Keratinocyte (primary cell): Measurements from ENCODE around the gene TMEM208. TPM values are rescaled to one million over a fixed set of nuclear protein-coding genes. Genes with fewer than 3 reads are reported as not detected.

ENCODE experiments used
- DNase-seq: peaks from one replicate; pipeline ENCODE4 v3.0.0-alpha.2; 2011; ENCODE audit warnings: low read depth, missing footprints, low spot score
- FAIRE-seq: peaks from 2 replicates; lab custom pipeline; 2011; peaks lifted over from hg19 to GRCh38; lab: Jason Lieb, UNC
- H2AFZ ChIP-seq: 2 replicates; pipeline ENCODE4 v1.6.0; 2012; ENCODE audit warnings: low read length, control low read depth, inconsistent platforms; ENCODE audit not compliant: control insufficient read depth
- H3K27ac ChIP-seq: 2 replicates; pipeline ENCODE4 v1.5.1; 2011; ENCODE audit warnings: low read length; ENCODE audit not compliant: control insufficient read depth, insufficient read depth
- H3K27me3 ChIP-seq: 3 replicates; pipeline ENCODE4 v1.6.0; 2011; ENCODE audit warnings: low read length; ENCODE audit not compliant: control insufficient read depth, insufficient read depth; ENCODE audit errors: extremely low read depth
- H3K36me3 ChIP-seq, 2 experiments: 2 replicates in 1 of 2; 3 replicates in 1 of 2; pipeline ENCODE4 v1.5.1; 2011; ENCODE audit warnings: low read length in 2 of 2, mild to moderate bottlenecking in 1 of 2; ENCODE audit not compliant: control insufficient read depth in 2 of 2, insufficient read depth in 2 of 2; ENCODE audit errors: extremely low read depth in 1 of 2
- H3K4me1 ChIP-seq: 3 replicates; pipeline ENCODE4 v1.5.1; 2011; ENCODE audit warnings: low read length; ENCODE audit not compliant: control insufficient read depth, insufficient read depth; ENCODE audit errors: extremely low read depth
- H3K4me2 ChIP-seq: 3 replicates; pipeline ENCODE4 v1.6.0; 2011; ENCODE audit warnings: low read depth, low read length; ENCODE audit not compliant: control insufficient read depth, insufficient read depth; ENCODE audit errors: extremely low read depth
- H3K4me3 ChIP-seq, 3 experiments: fragments of 200-600 bp in 1 of 3; sonication (generic) in 1 of 3; 2 replicates in 2 of 3; 3 replicates in 1 of 3; pipeline ENCODE4 v1.5.1; 2011 to 2016; ENCODE audit warnings: low read length in 3 of 3, mild to moderate bottlenecking in 3 of 3, control low read depth in 2 of 3, inconsistent platforms in 1 of 3, low read depth in 1 of 3, mixed read lengths in 1 of 3, mixed run types in 1 of 3, moderate library complexity in 1 of 3; ENCODE audit not compliant: control insufficient read depth in 2 of 3, insufficient read depth in 2 of 3; ENCODE audit errors: extremely low read depth in 1 of 3
- H3K79me2 ChIP-seq: 2 replicates; pipeline ENCODE4 v1.6.0; 2012; ENCODE audit warnings: low read length; ENCODE audit not compliant: control insufficient read depth, insufficient read depth
- H3K9ac ChIP-seq: 3 replicates; pipeline ENCODE4 v1.6.0; 2011; ENCODE audit warnings: low read length; ENCODE audit not compliant: control insufficient read depth, insufficient read depth; ENCODE audit errors: extremely low read depth
- H3K9me1 ChIP-seq: 3 replicates; pipeline ENCODE4 v1.6.0; 2011; ENCODE audit warnings: low read length; ENCODE audit not compliant: control insufficient read depth, insufficient read depth; ENCODE audit errors: extremely low read depth
- H3K9me3 ChIP-seq: 2 replicates; pipeline ENCODE4 v1.5.1; 2012; ENCODE audit warnings: low read depth, low read length; ENCODE audit not compliant: control insufficient read depth
- H4K20me1 ChIP-seq: 3 replicates; pipeline ENCODE4 v1.6.0; 2011; ENCODE audit warnings: low read length; ENCODE audit not compliant: control insufficient read depth, insufficient read depth; ENCODE audit errors: extremely low read depth
- EZH2 ChIP-seq: IDR thresholded peaks from one replicate; pipeline ENCODE4 v1.6.1; 2012; ENCODE audit warnings: inconsistent platforms, mild to moderate bottlenecking, low read length, moderate library complexity
- dilution Hi-C: fragments of 300-500 bp; cut with MboI; formaldehyde crosslinking; loops from one replicate; pipeline ENCODE4 v1.7.0; 2020; ENCODE audit warnings: low sequenced_read_pairs; ENCODE audit not compliant: extremely low pct_ligation_motif_present
- polyA plus RNA-seq, 5 experiments: library from polyadenylated mRNA; depleted of rRNA in 3 of 5; stranded (reverse) in 3 of 5; stranded (forward) in 1 of 5; unstranded in 1 of 5; fragments of >200 nt; gene quantifications; 1 replicate in 1 of 5; 2 replicates in 3 of 5; 3 replicates in 1 of 5; pipeline versions ENCODE4 v1.2.1 to v1.2.3, GENCODE V29; 2011 to 2012; ENCODE audit warnings: missing spikeins in 2 of 5, low read depth in 1 of 5, low replicate concordance in 1 of 5
- TF ChIP-seq, protein P1 (sequence below), 3 experiments: IDR thresholded peaks in 1 of 3; conservative IDR thresholded peaks in 1 of 3; optimal IDR thresholded peaks in 1 of 3; 2 replicates in 2 of 3; 3 replicates in 1 of 3; pipeline versions ENCODE3 to v1.5.1; 2011; ENCODE audit warnings: low read length in 3 of 3, mild to moderate bottlenecking in 3 of 3, moderate library complexity in 2 of 3, control low read depth in 1 of 3, inconsistent platforms in 1 of 3; ENCODE audit not compliant: insufficient read depth in 2 of 3; ENCODE audit errors: extremely low read depth in 1 of 3

Gene TMEM208
- polyA plus RNA-seq, 1 donor (not counting 4 experiments of a cell fraction or from before 2014, with no cell fraction given), result 44.9 TPM

DNA sequence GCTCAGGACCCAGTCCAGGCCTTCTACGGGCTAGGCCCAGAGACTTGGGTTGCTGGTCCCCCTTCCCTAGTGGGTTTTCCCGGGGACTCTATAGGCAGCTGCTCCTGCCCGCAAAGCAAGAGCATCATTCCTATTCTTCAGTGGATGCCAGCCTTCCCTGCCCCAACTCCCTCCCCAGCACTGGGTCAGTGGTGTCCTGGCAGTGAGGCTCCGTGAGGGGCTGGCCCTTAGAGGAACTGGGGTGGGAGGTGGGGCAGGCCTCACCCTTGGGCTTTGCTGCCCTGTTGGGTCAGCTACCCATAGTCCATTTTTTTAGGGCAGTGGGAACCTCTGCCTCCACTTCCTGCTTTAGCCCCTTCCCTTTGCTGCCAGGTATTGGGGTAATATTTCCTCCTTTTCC is 44.5 kb downstream of the TMEM208 start:
- Histone ChIP-seq H3K9ac (no peak overlapping the region), H3K9me3 (no peaks in the 10 kb centered on the region), H2AFZ (no peak overlapping the region), H3K4me1 (no peaks in the 10 kb centered on the region), H4K20me1 (no peaks in the 10 kb centered on the region), H3K27me3 (no peaks in the 10 kb centered on the region), H3K27ac (no peak overlapping the region), H3K4me3 (no peak overlapping the region), H3K36me3 (no peaks in the 10 kb centered on the region), H3K9me1 (no peaks in the 10 kb centered on the region), H3K79me2 (no peaks in the 10 kb centered on the region), H3K4me2 (no peak overlapping the region)
- DNase-seq (no peak), FAIRE-seq (no peak)
- no peak for TF ChIP-seq EZH2
- TF ChIP-seq, protein P1, sequence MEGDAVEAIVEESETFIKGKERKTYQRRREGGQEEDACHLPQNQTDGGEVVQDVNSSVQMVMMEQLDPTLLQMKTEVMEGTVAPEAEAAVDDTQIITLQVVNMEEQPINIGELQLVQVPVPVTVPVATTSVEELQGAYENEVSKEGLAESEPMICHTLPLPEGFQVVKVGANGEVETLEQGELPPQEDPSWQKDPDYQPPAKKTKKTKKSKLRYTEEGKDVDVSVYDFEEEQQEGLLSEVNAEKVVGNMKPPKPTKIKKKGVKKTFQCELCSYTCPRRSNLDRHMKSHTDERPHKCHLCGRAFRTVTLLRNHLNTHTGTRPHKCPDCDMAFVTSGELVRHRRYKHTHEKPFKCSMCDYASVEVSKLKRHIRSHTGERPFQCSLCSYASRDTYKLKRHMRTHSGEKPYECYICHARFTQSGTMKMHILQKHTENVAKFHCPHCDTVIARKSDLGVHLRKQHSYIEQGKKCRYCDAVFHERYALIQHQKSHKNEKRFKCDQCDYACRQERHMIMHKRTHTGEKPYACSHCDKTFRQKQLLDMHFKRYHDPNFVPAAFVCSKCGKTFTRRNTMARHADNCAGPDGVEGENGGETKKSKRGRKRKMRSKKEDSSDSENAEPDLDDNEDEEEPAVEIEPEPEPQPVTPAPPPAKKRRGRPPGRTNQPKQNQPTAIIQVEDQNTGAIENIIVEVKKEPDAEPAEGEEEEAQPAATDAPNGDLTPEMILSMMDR (optimal IDR thresholded peaks at IDR 0.05 in 1 of 3, IDR thresholded peaks at IDR 0.05 in 1 of 3, conservative IDR thresholded peaks at IDR 0.05 in 1 of 3; ENCODE audit: extremely low read depth in 1 of 3, insufficient read depth in 2 of 3, low read length in 3 of 3), result no peak
- dilution Hi-C loops, result no loop called here

DNA sequence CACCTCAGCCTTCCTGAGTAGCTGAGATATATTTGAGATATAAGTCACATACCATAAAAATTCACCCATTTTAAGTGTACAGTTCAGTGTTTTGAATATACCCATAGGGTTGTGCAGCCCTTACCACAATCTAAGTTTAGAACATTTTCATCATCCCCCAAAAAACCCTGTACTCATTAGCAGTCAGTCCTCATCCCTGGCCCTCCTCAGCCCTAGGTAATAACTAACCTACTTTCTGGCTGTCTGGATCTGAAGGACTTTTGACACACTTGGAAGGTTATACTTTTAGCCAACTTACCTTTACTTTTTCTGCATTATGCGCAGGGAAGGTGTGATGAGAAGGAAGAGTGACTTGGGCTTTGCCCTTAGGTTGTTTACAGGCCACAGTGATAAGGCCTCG is 48.4 kb downstream of the TMEM208 start:
- Histone ChIP-seq H3K9me3 (no peaks in the 10 kb centered on the region), H3K9ac (no peak overlapping the region), H3K27me3 (peaks cover 10% of the 10 kb centered on the region), H3K4me3 (no peak overlapping the region), H4K20me1 (no peaks in the 10 kb centered on the region), H3K27ac (no peak overlapping the region), H3K9me1 (no peaks in the 10 kb centered on the region), H3K4me1 (peaks cover 23% of the 10 kb centered on the region), H3K4me2 (no peak overlapping the region), H2AFZ (no peak overlapping the region), H3K36me3 (no peaks in the 10 kb centered on the region), H3K79me2 (no peaks in the 10 kb centered on the region)
- no peak for FAIRE-seq
- TF ChIP-seq, protein P1 (optimal IDR thresholded peaks at IDR 0.05 in 1 of 3, IDR thresholded peaks at IDR 0.05 in 1 of 3, conservative IDR thresholded peaks at IDR 0.05 in 1 of 3; ENCODE audit: extremely low read depth in 1 of 3, insufficient read depth in 2 of 3, low read length in 3 of 3), result no peak
- TF ChIP-seq EZH2, result no peak
- no peak for DNase-seq
- dilution Hi-C loops, result no loop called here
